HG02885 (cell line): ENCODE measurements around the gene LIMCH1.
"Not testable (repeated sequence)": the region's sequence is repeated elsewhere in the genome, so short reads cannot be mapped to it uniquely, and the experiment has no call there.

ENCODE experiments used
- ATAC-seq: cut with Tn5 transposase; IDR thresholded peaks from one replicate; pipeline ENCODE4 v1.9.1; 2021; ENCODE audit warnings: mild to moderate bottlenecking; ENCODE audit not compliant: unreplicated experiment, poor library complexity

The LIMCH1 gene

DNA sequence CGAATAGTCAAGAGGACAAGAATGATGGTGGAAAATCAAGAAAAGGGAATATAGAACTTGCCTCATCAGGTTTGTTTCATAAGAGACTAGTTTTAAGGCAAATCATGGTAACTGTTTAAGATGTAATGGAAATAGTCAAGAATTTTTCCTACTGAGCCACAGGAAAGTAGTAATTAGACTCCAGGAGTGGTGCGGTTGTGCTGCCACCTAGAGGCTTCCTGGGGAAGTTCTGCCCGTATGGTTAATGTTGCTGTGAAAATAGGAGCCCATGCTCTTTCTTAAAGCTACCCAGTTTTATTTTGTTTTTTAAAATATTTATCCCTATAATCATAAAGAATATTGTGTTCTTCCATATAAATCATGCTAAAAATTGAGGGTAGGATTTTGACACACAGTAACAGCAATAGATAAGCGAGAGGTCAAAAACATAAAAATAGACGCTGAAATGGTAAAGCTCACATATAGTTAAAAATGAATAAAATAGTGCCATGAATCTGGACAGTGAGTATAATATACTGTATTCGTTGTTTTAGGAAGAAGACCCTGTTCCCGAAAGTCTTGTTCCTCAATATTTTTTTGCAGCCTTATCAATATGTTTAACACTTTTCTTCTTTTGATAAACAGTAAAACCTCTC, 123.6 kb downstream of the LIMCH1 start:
- peak; percentile 71 for ATAC-seq

GRCh38 chr4:41665636-41666207, 127.8 kb downstream of the LIMCH1 start:
- ATAC-seq = no peak

- ATAC-seq = no peak
These were observed 130.1 kb downstream of the LIMCH1 start for GRCh38 chr4:41668024-41668423.

- no peak for ATAC-seq
These were observed 132.6 kb downstream of the LIMCH1 start for GRCh38 chr4:41670530-41670929.

GRCh38 chr4:41670982-41671381, 133.0 kb downstream of the LIMCH1 start:
- ATAC-seq = no peak

DNA sequence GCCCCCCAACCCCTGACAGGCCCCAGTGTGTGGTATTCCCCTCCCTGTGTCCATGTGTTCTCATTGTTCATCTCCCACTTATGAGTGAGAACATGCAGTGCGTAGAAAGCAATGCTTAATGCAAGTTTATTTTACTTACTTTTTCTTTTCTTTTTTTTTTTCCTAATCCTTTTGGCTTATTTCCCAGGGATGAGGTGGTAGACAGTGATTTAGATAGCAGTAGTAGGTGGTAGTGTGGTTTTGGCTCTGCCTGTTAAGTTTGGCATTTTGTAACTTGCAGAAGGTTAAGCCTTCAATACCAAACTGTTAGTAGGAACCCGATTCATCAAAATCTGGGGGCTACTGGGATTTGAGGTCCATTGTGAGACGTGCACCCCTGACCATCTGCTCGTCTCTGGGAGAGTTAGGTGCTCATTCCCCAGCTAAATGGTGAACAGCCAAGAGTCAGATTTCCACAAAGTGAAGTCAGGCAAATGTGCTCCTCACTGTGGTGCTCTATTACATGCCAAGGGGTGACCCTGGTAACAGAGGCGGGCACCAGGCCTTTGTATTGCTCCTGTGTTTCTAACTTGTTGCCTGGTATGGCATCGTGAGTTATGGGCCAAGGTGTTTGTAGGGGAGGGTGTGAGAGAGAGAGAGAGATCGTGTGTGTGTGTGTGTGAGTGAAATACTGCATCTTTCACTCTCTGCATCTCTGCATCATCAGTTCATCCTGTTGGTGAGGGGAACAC, 140.3 kb downstream of the LIMCH1 start:
- ATAC-seq = no peak

DNA sequence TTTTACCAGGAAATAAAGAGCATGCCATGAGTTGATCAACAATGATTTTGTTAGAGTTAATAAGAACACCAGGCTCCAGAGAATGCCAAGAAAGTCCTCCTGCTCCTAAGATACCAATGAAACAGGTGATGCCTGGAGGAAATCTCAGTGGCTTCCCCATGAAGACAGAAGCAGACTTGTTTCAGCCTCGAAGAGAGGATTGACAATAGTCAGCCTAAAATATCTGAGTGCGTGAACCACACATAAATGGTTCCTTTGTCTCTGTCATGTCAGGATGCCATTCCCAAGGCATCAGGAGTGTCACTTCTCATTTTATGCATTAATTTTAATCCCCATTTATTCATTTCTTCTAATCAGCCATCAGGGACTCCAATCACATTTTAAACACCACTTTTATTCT, 141.0 kb downstream of the LIMCH1 start:
- no peak for ATAC-seq

DNA sequence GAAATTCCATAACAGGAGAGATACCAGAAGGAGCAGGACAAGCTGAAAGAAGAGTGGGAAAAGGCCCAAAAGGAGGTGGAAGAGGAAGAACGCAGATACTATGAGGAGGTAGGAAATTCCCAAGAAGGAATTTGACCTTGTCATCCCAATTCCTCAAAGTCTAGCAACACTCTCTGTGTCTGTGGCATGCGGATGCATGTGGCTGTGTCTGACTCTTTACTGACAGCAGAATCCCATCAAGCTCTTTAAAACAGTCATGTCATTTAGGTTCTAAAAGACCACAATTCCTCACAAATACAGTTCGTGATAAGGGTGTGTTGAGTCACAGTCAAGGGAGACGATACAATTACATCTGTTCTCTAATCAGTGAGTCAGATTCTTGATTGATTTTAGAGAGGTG, 142.0 kb downstream of the LIMCH1 start:
- ATAC-seq = no peak

GRCh38 chr4:41681054-41681453, 143.1 kb downstream of the LIMCH1 start:
- ATAC-seq = no peak

GRCh38 chr4:41683326-41683725, 145.4 kb downstream of the LIMCH1 start:
- ATAC-seq = no peak

DNA sequence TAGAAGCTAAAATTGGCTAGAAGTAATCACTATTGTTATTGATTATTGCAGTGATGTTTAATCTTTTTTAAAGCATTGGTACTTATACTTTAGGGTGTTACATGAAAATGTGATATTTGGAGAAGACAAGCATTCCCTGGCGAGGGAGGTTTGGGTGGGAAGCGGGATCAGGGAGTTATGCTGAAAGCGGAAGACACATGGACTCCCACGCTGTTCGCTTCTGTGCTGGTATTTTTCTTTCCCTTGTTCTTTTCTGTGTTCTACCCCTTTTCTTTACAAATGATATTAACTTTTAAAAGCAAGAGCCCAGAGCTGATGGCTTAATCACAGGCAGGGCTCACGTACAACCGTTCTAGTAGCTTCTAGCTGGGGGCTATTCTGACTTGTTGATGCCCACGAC, 148.9 kb downstream of the LIMCH1 start:
- no peak for ATAC-seq

GRCh38 chr4:41687971-41688370, 150.0 kb downstream of the LIMCH1 start:
- no peak for ATAC-seq

DNA sequence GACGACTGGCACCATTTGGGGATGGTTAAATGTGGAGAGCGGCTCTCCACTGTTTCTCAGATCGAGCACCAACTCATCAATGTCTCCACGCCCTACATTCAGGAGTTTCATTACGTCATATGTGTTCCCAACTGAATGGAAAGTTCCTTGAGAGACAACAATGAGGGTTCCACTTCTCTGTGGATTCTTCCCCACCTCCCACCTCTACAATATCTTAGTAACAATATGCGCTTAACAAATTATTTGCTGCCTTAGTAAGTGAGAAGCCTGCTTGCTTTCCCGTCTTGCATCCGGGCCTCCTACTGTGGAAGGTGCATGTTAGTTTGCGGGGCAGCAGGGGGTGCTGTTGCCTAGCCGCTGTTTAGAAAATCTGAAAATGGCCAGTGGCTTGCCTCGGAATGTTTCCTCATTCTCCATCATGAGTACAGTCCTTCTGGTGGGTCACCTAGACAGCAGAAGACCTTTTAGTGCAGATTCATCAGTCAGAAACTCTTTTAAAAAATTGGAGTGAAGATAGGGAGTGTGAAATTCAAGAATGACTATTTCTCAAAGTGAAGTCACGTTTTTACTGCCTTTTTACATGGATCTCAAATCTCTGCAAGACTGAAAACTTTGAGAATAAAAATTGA, 154.9 kb downstream of the LIMCH1 start:
- ATAC-seq = peak; percentile 96

GRCh38 chr4:41693629-41694028, 155.7 kb downstream of the LIMCH1 start:
- no peak for ATAC-seq

GRCh38 chr4:41696131-41696530, 158.2 kb downstream of the LIMCH1 start:
- ATAC-seq = no peak

DNA sequence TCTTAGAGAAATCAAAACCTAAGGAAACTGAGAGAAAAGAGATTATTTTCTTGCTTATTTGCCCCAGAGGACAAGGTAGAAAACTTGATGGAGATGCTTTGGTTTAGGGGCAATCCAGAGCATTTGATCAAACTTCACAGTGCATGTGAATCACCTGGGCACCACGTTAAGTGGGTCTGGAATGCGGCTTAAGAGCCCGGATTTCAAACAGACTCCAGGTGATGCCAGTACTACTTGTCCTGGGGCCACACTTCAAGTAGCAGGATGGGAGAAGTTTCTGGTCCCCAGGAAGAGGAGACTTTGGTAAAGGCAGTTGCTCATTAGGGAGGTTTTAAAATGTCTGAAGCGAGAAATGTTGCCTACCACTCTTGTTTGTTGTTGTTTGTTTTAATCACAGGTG, 158.8 kb downstream of the LIMCH1 start:
- ATAC-seq = no peak

- no peak for ATAC-seq
These were observed 164.0 kb downstream of the LIMCH1 start for GRCh38 chr4:41701983-41702382.

GRCh38 chr4:41702770-41703169, 164.8 kb downstream of the LIMCH1 start:
- no peak for ATAC-seq

DNA sequence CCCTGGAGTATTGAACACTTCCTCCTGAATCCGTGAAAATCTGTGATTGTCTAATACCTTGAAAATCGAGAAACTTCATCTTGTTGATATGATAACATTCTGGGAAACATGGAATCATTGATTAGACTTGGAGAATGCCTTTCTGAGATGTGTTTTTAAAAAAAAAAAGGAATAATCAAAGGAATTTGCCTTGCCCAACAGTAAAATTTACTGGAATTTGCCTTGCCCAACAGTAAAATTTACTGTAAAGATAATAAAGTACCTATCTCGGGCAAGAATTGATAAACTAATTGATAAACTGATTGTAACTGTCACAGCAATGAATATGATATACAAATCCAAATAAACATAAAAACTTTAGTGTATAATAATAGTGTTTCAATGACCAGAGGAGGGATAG, 165.8 kb downstream of the LIMCH1 start:
- no peak for ATAC-seq

DNA sequence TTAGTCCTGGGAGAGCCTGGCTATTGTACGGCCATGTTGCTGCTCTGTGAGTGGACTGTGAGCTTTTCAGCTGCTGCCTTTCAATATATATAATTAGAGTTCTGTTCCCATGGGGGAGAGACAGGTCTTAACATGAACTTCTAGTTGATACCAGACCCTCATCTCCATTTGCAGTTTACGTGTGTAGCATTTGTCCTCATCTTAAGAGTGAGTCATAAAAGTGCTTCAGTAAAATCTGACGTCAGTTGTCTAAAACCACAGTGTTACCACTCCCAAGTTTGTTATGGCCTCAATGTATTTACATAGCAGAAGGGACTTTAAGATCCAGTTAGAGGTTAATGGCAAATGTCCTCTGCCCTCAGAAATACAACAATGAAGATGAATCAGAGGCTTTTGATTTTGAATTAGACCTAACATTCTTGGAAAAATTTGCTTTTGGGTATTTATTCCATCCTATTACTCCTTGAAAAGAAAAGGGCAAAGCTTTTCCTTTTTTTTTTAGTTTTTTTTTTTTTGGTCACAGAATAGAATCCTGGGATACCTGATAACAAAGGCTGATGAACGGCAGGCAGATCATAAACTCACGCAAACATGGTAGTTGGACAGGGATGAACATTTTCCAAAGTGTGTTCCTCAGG, 172.0 kb downstream of the LIMCH1 start:
- ATAC-seq = no peak

- not testable (repeated sequence) for ATAC-seq
These were observed 173.7 kb downstream of the LIMCH1 start for GRCh38 chr4:41711654-41712053.
